Fibroblast of lung (primary cell): ENCODE results near the gene BCL3.

Source experiments
- EZH2 ChIP-seq: IDR thresholded peaks from 2 replicates; pipeline ENCODE4 v1.5.1; 2012; ENCODE audit warnings: low read length, control low read depth, mild to moderate bottlenecking; ENCODE audit errors: missing control alignments
- TF ChIP-seq, protein P1 (sequence below), 2 donors: IDR thresholded peaks in 1 of 2; conservative IDR thresholded peaks in 1 of 2; 1 replicate in 1 of 2; 2 replicates in 1 of 2; pipeline ENCODE4 v1.5.1; 2011 to 2012; ENCODE audit warnings: low read length in 2 of 2, control low read depth in 1 of 2, inconsistent platforms in 1 of 2, low read depth in 1 of 2, mild to moderate bottlenecking in 1 of 2

GRCh38 chr19:44749994-44750393 lies 1.5 kb downstream of the BCL3 start:
- TF ChIP-seq EZH2, result no peak
- TF ChIP-seq, protein P1, sequence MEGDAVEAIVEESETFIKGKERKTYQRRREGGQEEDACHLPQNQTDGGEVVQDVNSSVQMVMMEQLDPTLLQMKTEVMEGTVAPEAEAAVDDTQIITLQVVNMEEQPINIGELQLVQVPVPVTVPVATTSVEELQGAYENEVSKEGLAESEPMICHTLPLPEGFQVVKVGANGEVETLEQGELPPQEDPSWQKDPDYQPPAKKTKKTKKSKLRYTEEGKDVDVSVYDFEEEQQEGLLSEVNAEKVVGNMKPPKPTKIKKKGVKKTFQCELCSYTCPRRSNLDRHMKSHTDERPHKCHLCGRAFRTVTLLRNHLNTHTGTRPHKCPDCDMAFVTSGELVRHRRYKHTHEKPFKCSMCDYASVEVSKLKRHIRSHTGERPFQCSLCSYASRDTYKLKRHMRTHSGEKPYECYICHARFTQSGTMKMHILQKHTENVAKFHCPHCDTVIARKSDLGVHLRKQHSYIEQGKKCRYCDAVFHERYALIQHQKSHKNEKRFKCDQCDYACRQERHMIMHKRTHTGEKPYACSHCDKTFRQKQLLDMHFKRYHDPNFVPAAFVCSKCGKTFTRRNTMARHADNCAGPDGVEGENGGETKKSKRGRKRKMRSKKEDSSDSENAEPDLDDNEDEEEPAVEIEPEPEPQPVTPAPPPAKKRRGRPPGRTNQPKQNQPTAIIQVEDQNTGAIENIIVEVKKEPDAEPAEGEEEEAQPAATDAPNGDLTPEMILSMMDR (conservative IDR thresholded peaks at IDR 0.05 in 1 of 2, IDR thresholded peaks at IDR 0.05 in 1 of 2; ENCODE audit: low read depth in 1 of 2, low read length in 2 of 2), result no peak
